ENCODE measurements around the gene LRP11.

- TF ChIP-seq CTCF (conservative IDR thresholded peaks at IDR 0.05; ENCODE audit: low read length) = peak; percentile 49
- no peak for TF ChIP-seq EZH2phosphoT487 (IDR thresholded peaks at IDR 0.05; ENCODE audit: borderline replicate concordance)
Measured at GRCh38 chr6:149860834-149861602, 3.1 kb downstream of the LRP11 start.
